ENCODE measurements around the gene MAP3K2.

DNA sequence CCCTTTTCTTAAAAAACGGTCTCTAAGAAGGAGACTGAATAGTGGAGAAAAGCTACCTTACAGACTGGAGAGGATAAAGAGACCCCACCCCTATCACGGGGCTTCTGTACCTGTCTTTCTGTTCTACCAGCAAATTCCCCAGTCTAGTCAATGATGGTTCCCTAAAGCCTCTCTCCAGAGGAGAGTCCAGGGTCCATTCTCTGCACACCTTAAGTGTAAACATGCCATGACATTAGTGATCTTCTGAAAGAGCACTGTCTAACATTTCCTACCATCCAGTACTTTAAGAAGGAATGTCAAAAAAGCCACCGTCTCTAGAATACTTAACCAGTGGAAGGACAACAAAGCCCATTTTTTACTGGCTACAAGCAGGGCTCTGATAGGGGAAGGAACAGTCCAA, 76.8 kb downstream of the MAP3K2 start:
- TF ChIP-seq, protein P1, sequence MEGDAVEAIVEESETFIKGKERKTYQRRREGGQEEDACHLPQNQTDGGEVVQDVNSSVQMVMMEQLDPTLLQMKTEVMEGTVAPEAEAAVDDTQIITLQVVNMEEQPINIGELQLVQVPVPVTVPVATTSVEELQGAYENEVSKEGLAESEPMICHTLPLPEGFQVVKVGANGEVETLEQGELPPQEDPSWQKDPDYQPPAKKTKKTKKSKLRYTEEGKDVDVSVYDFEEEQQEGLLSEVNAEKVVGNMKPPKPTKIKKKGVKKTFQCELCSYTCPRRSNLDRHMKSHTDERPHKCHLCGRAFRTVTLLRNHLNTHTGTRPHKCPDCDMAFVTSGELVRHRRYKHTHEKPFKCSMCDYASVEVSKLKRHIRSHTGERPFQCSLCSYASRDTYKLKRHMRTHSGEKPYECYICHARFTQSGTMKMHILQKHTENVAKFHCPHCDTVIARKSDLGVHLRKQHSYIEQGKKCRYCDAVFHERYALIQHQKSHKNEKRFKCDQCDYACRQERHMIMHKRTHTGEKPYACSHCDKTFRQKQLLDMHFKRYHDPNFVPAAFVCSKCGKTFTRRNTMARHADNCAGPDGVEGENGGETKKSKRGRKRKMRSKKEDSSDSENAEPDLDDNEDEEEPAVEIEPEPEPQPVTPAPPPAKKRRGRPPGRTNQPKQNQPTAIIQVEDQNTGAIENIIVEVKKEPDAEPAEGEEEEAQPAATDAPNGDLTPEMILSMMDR (IDR thresholded peaks at IDR 0.05; ENCODE audit: extremely low read depth in 1 of 2, insufficient read depth in 1 of 2, low read depth in 1 of 2, low read length in 2 of 2) = no peak
- no peak for TF ChIP-seq POLR2A (IDR thresholded peaks at IDR 0.05; ENCODE audit: low read depth, low read length)
- no peak for TF ChIP-seq POLR2AphosphoS5 (IDR thresholded peaks at IDR 0.05; ENCODE audit: insufficient read depth, low read depth, low read length)
- no peak for TF ChIP-seq EZH2 (IDR thresholded peaks at IDR 0.05; ENCODE audit: borderline replicate concordance, low read depth, low read length, severe bottlenecking)
- no peak for TF ChIP-seq GATA2 (IDR thresholded peaks at IDR 0.05; ENCODE audit: insufficient read depth, insufficient read length, low read depth, low read length)
- TF ChIP-seq, protein P2, sequence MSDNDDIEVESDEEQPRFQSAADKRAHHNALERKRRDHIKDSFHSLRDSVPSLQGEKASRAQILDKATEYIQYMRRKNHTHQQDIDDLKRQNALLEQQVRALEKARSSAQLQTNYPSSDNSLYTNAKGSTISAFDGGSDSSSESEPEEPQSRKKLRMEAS (IDR thresholded peaks at IDR 0.05; ENCODE audit: insufficient read depth, insufficient read length) = no peak
- no peak for TF ChIP-seq JUN (IDR thresholded peaks at IDR 0.05; ENCODE audit: borderline replicate concordance, insufficient read depth, insufficient read length, low read depth)
- TF ChIP-seq MYC (IDR thresholded peaks at IDR 0.05; ENCODE audit: low read depth, low read length) = no peak
- TF ChIP-seq FOS (IDR thresholded peaks at IDR 0.05; ENCODE audit: borderline replicate concordance, insufficient read depth, low read length) = no peak
